ENCODE results near the gene SYT8. TPM values are rescaled to one million over a fixed set of nuclear protein-coding genes. Genes with fewer than 3 reads are reported as not detected.

The SYT8 gene
- total and polyA plus RNA-seq, 2 donors (not counting 1 experiment from before 2014, with no cell fraction given) = not detected

DNA sequence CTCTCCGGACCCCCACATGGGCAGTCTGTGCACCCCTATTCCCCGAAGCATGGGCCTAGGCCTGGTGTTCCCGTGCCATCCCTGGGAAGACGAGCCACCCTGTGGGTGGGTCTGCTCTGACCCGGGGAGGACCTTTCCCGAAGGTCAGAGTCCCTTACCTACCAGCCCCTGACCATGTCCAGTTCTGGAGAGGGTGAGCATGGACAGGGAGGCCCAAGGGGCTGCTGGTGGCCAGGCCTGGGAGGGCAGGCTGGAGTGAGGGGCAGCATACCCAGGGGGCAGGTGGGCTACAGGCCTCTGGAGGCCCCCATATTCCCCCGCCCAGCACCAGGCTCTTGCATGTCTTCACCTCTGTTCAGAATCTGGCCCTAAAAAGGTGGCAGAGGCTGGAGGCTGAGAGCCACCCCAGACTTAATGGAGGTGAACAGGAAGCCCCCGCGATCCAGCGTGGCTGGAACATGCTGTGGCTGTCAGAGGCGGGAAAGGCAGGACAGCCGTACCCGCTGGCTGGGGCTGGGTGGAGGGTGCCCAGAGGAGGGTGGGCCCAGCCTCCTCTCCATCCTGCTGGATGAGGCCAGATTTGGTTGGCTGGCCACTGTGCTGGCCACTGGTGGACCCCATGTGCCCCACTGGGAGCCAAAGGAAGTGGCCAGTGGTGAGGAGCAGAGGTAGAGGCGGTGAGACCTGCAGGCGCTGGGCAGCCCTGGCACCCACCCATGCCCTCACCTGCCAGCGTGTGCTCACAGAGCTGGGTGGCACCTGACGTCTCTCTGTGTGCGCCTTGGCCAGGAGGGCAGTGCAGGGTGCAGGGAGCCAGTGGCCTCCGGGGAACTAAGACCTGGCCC, 11.2 kb upstream of the SYT8 start:
- DNase-seq (no peak), ATAC-seq (ENCODE audit: low read depth) (no peak)
- no peaks in the 10 kb centered on the region for H3K79me2 ChIP-seq (ENCODE audit: control insufficient read depth, insufficient read depth, low read length)
- H3K27ac ChIP-seq (ENCODE audit: low read length in 2 of 2) = no peak overlapping the region
- no peaks in the 10 kb centered on the region for H3K4me1 ChIP-seq (ENCODE audit: control insufficient read depth in 2 of 2, insufficient read depth in 2 of 2, low read length in 2 of 2)
- H3K27me3 ChIP-seq (replicated peaks in 1 of 4; ENCODE audit: control extremely low read depth in 1 of 4, control insufficient read depth in 3 of 4, insufficient read depth in 4 of 4, low read length in 3 of 4) = peaks cover 0 to 5% (median 0%) of the 10 kb centered on the region in 4 experiments
- H3K9ac ChIP-seq (ENCODE audit: low read length) = no peak overlapping the region
- WGBS (ENCODE audit: insufficient coverage) = 98% methylated on average over 16 of the region's 19 CpGs
- no peaks in the 10 kb centered on the region for H3K36me3 ChIP-seq (replicated peaks in 1 of 2; ENCODE audit: control extremely low read depth in 1 of 2, control insufficient read depth in 1 of 2, extremely low read depth in 1 of 2, insufficient read depth in 2 of 2, low read length in 1 of 2)
- no peak overlapping the region for H3K4me3 ChIP-seq (ENCODE audit: control extremely low read depth in 1 of 5, extremely low read depth in 1 of 5, insufficient read depth in 1 of 5, low read depth in 2 of 5, low read length in 4 of 5)
- H3K4me1 Mint-ChIP-seq = no peaks in the 10 kb centered on the region
- H3K9me3 Mint-ChIP-seq (ENCODE audit: insufficient read depth) = no peaks in the 10 kb centered on the region
- H3K4me2 ChIP-seq (replicated peaks; ENCODE audit: low read depth, low read length, poor library complexity, severe bottlenecking) = no peak overlapping the region
- CTCF ChIA-PET = interaction anchor here (1.6 to 2.2 kb wide), 3 partner anchors 130 to 328 kb away, joined by 8 to 14 read pairs (median 9); no protein-coding TSS in a partner anchor
- H3K4me3 Mint-ChIP-seq = no peak overlapping the region
- peaks cover 14% of the 10 kb centered on the region for H3K27me3 Mint-ChIP-seq
- POLR2A ChIA-PET = no interaction called here
- intact Hi-C loops (cut with micrococcal nuclease) = no loop called here
- peaks cover 0 to 7% (median 4%) of the 10 kb centered on the region in 3 donors for H3K9me3 ChIP-seq (ENCODE audit: control extremely low read depth in 1 of 3, control insufficient read depth in 2 of 3, insufficient read depth in 1 of 3, low read length in 2 of 3)
- H2AFZ ChIP-seq (ENCODE audit: insufficient read depth, low read depth, low read length, poor library complexity, severe bottlenecking) = no peak overlapping the region
- H3K27ac Mint-ChIP-seq = no peak overlapping the region
- no peaks in the 10 kb centered on the region for H4K20me1 ChIP-seq (ENCODE audit: control insufficient read depth, insufficient read depth, low read length, poor library complexity, severe bottlenecking)
- TF ChIP-seq EZH2 (IDR thresholded peaks at IDR 0.05; ENCODE audit: borderline replicate concordance, insufficient read depth, low read depth, low read length, poor library complexity, severe bottlenecking) = no peak
- TF ChIP-seq, protein P1, sequence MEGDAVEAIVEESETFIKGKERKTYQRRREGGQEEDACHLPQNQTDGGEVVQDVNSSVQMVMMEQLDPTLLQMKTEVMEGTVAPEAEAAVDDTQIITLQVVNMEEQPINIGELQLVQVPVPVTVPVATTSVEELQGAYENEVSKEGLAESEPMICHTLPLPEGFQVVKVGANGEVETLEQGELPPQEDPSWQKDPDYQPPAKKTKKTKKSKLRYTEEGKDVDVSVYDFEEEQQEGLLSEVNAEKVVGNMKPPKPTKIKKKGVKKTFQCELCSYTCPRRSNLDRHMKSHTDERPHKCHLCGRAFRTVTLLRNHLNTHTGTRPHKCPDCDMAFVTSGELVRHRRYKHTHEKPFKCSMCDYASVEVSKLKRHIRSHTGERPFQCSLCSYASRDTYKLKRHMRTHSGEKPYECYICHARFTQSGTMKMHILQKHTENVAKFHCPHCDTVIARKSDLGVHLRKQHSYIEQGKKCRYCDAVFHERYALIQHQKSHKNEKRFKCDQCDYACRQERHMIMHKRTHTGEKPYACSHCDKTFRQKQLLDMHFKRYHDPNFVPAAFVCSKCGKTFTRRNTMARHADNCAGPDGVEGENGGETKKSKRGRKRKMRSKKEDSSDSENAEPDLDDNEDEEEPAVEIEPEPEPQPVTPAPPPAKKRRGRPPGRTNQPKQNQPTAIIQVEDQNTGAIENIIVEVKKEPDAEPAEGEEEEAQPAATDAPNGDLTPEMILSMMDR (IDR thresholded peaks at IDR 0.05) = no peak

Measured in B cell (primary cell).